SH-SY5Y (cell line): ENCODE results near the gene B3GALT4.

ENCODE experiments used
- GATA2 ChIP-seq: IDR thresholded peaks from 2 replicates; pipeline ENCODE4 v1.6.1; 2011; ENCODE audit warnings: mild to moderate bottlenecking, low read depth, low read length
- GATA3 ChIP-seq: IDR thresholded peaks from 2 replicates; pipeline ENCODE4 v1.6.1; 2011; ENCODE audit warnings: low read depth, mild to moderate bottlenecking, low read length, moderate library complexity

DNA sequence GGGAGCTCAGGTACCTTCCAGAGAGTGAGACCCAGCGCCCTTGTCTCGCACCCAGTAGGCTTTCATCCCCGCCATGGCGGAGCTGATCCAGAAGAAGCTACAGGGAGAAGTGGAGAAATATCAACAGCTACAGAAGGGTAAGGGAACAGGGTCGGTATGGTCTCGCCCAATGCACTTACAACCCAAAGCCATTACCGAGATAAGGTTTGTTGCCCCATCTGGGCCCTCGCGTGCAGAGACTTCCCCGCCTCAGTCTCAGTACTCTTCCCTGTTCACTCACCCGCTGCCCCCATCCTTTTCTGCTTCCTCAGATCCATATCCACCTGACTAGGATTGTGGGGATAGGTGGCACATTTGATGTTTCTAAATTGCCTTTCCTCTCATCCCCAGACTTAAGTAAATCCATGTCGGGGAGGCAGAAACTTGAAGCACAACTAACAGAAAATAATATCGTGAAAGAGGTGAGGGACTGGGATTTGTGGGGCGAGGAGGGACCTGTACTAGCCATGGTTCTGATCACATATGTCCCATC lies 12.9 kb downstream of the B3GALT4 start:
- TF ChIP-seq GATA2 (no peak), GATA3 (no peak)
